Stimulated activated CD8-positive, alpha-beta memory T cell treated with anti-CD3 and anti-CD28 coated beads, Interleukin-4, amount 100 ng/mL, for 4 hours (primary cell): ENCODE measurements around the gene SHMT1.
"Not testable (repeated sequence)": the region's sequence is repeated elsewhere in the genome, so short reads cannot be mapped to it uniquely, and the experiment has no call there.

ENCODE experiments used
- DNase-seq, 2 donors: peaks; one replicate each; pipeline ENCODE4 v3.0.0-alpha.2; 2020; ENCODE audit warnings: low read depth in 2 of 2, low spot score in 1 of 2

Gene SHMT1

GRCh38 chr17:18378614-18379013 lies 15.3 kb upstream of the SHMT1 start:
- DNase-seq = not testable (repeated sequence)

DNA sequence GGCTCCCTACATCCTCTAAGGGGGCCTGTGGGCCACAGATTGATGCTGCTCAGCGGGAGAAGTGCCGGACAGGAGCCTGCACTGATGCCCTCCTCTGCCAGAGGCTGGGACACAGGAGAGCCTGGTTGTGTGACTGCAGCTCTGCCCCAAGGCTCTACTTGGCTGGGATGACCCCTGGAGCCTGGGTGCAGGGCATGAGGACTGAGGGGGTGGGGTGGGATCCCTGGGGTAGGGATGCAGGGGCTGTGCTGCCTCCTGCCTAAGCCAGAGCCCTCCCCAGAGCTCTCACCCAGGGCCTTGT lies 14.8 kb upstream of the SHMT1 start:
- DNase-seq = no peak

- DNase-seq = no peak
Measured at GRCh38 chr17:18377437-18378204, 14.3 kb upstream of the SHMT1 start, which contains the start of gene EVPLL. Gene EVPLL (plus strand): TSS chr17:18377778. CDS start chr17:18380938, 3,160 bp downstream.

DNA sequence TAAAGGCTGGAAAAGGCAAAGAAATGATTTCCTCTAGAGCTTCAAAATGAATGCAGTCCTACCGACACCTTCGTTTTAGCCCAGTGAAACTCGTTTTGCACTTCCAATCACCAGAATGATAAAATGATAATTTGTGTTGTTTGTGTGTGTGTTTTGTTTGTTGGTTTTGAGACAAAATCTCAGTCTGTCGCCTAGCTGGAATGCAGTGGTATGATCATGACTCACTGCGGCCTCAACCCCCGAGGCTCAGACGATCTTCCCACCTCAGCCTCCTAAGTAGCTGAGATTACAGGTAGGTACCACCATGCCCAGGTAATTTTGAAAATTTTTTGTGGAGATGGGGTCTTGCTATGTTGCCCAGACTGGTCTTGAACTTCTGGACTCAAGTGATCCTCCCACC lies 10.9 kb upstream of the SHMT1 start:
- no peak for DNase-seq

DNA sequence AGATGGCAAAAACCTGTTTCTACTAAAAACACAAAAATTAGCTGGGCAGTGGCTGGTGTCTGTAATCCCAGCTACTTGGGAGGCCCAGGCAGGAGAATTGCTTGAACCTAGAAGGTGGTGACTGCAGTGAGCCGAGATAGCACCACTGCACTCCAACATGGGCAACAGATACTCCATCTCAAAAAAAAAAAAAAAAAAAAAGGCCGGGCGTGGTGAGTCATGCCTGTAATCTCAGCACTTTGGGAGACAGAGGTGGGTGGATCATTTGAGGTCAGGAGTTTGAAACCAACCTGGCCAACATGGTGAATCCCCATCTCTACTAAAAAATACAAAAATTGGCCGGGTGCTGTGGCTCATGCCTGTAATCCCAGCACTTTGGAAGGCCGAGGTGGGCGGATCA lies 9.8 kb upstream of the SHMT1 start:
- DNase-seq = not testable (repeated sequence)

DNA sequence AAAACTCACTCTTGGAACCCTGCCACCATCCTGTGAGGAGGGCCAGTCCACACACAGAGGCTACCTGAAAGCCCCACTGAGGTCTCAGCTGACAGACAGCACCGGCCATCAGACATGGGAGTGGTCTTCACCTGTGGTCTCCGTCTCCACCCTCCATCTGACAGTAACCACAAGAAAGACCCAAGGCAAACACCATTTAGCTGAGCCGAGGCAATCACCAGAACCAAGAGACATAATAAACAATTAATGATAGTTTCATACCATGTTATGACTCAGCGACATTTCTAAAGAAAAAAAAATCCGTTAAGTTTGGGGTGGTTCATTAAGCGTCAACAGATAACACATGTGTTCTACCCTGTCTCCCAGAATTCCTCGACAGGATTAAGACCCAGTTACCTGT lies 8.1 kb upstream of the SHMT1 start:
- no peak for DNase-seq

GRCh38 chr17:18370761-18371160 lies 7.4 kb upstream of the SHMT1 start:
- DNase-seq = no peak

GRCh38 chr17:18368946-18369345 lies 5.6 kb upstream of the SHMT1 start:
- no peak for DNase-seq

- DNase-seq = no peak
Measured at GRCh38 chr17:18364166-18364565, 816 bp upstream of the SHMT1 start.

DNA sequence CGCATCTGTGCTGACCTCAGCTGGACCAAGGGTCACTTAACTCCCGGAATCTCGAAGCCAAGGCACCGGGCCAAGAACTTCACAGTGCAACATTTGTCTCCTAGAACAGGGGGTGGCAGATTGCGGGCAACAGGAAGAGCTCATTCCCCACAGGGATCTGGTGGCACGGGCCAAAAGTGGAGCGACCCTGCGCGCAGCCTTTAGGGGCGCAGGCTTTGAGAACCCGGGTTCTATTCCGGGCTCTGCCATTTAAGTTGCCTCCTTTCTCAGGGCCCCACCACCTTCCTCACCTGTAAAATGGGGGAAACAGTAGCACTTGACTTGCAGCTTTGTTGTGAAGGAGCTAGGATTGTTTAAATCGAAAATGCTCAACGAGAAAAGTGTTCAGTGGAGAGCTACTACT lies 651 bp downstream of the SHMT1 start:
- DNase-seq = no peak

DNA sequence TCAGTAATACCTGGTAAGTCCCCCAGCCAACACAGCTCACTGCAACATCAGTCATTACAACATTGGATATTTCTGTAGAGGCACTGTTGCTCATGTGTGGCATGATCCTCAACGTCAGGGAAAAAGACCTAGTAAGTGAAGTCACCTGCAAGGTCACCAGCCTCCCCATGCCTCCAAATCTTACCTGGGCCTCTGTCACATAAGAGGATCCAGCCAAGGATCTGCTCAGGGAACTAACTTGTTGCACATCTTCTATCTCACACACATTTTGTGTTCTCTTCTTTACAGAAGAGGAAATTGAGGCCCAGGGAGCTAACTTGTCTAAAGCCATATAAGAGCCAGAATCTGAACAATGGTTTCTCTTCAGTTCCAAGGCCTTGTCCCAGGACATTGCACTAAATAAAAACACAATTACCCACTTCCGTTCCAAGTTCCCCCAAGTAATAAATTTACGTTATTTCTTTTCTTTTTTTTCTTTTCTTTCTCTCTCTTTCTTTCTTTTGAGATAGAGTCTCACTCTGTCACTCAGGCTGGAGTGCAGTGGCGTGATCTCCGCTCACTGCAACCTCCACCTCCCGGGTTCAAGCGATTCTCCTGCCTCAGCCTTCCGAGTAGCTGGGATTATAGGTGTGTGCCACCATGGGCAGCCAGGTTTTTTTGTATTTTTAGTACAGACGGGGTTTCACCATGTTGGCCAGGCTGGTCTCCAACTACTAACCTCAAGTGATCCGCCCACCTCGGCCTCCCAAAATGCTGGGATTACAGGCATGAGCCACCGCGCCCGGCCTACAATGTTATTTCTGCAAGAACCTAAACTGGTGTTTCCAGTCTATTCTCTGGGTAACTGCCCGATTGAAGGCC lies 1.3 kb downstream of the SHMT1 start:
- no peak for DNase-seq

- no peak for DNase-seq
Measured at GRCh38 chr17:18360518-18360917, 2.8 kb downstream of the SHMT1 start.

DNA sequence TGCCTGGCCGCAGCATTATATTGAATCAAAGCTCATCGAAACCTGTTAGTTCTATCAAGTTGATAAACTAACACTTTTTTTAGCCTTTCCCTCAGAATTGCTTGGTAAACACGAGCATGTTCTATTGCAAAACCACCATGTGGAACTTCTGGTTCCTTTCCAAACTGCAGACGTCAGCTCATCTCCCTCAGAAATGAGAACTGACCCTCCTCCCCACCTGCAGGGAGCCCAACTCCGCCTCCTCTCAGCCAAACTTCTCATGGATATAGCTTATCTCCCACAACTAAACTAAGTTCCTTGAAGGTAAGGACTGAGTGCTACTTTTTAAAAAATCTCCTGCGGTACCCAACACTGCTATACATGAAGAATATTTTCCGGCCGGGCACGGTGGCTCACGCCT lies 6.7 kb downstream of the SHMT1 start:
- DNase-seq = no peak

DNA sequence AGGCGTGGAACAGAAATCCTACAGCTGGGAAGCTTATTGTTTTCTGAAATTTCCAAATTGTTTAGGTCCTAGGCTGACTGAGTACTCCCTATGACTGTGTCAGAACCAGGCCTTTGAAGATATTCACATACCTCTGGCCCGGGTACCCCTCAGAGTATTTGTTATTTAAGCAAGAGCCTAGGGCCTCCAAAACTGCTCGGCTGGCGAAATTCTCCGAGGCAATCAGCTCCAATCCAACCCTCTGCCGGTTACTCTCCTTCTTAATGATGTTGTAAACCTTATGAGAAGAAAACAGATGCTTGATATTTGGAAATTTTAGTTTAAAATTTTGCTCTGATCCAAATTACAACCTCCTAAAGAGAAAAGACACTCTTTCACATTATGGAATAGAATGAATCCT lies 9.8 kb downstream of the SHMT1 start:
- DNase-seq = no peak

GRCh38 chr17:18344021-18344420 lies 19.3 kb downstream of the SHMT1 start:
- no peak for DNase-seq

- DNase-seq = no peak
Measured at GRCh38 chr17:18339933-18340332, 23.4 kb downstream of the SHMT1 start.

DNA sequence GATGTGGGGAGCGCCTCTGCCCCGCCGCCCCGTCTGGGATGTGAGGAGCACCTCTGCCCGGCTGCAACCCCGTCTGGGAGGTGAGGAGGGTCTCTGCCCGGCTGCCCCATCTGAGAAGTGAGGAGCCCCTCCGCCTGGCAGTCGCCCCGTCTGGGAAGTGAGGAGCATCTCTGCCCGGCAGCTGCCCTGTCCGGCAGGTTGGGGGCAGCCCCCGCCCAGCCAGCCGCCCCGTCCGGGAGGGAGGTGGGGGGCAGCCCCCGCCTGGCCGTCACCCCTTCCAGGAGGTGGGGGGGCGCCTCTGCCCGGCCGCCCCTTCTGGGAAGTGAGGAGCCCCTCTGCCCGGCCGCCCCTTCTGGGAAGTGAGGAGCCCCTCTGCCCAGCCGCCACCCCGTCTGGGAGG lies 25.2 kb downstream of the SHMT1 start:
- not testable (repeated sequence) for DNase-seq

DNA sequence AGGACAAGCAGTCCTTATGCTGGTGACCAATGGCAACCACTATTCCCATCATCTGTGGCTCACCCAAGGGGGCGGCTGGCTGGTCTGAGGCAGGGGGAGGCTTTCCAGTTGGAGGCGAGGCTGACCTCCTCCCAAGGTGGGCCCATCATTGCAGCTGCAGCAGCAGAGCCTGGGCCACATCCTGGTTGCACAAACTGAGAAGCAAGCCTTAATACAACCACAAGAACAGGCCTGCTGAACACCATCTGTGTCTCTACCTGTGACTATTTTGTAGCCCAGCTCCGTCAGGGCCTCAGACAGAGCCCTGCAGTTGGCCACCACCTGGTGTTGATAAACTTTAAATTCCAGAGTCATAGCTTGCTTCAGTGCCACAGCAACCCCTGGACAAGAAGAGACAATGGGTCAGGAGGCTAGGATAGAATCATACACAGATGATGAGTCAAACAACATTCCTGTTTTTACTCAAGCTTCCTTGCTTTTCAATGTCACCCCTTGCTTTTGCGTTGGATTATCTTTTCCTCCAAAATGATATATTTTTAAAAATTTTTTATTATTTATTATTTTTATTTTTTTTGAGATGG lies 30.4 kb downstream of the SHMT1 start:
- no peak for DNase-seq

GRCh38 chr17:18331879-18332278 lies 31.5 kb downstream of the SHMT1 start:
- no peak for DNase-seq

GRCh38 chr17:18328643-18329204 lies 34.6 kb downstream of the SHMT1 start:
- DNase-seq = no peak

DNA sequence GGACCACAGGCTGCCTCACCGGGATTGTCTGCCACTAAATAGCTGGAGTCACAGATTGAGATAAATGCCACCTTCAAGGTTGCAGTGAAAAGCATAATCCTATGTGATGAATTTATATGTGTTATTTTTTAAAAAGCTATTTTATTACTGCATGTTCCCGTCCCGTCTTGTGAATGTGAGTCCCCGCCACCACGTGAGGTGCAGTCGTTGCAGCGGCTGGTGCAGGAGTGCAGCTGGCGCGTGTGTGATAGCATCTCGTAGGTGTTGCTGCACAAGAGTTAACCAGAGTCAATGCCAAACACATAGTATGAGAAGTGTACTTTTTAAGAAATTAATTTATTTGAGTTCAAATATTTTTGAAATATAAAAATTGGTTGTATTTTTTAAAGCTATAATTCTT lies 35.8 kb downstream of the SHMT1 start:
- DNase-seq = no peak

DNA sequence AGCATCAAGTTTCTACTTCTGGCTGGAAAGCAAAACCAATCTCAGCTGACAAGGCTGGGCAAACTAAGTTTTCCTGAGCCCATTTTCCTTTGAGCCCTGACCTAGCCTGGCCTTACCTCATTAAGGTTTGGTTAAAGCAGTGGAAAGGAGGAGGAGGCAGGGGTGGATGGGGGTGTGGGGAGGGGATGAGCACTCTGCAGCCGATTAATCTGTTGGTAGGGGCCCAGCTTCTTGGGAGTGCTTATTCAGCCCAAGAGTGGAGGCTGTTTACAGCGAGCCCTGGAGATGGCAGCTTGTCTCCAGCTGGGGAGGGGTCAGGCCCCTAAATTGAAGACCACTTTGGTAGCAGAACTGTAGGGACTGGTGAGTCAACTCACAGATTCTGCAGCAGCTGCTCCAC lies 36.3 kb downstream of the SHMT1 start:
- no peak for DNase-seq
